ENCODE results near the gene LRMDA.

GRCh38 chr10:75693489-75693888 is 262.1 kb downstream of the LRMDA start:
- TF ChIP-seq CTCF (IDR thresholded peaks at IDR 0.05; ENCODE audit: extremely low read depth in 1 of 2, insufficient read depth in 1 of 2, low read depth in 1 of 2, low read length in 2 of 2) (no peak), MAX (IDR thresholded peaks at IDR 0.05; ENCODE audit: insufficient read depth, insufficient read length) (no peak), POLR2A (IDR thresholded peaks at IDR 0.05; ENCODE audit: low read depth, low read length) (no peak), EZH2 (IDR thresholded peaks at IDR 0.05; ENCODE audit: borderline replicate concordance, low read depth, low read length, severe bottlenecking) (no peak), GATA2 (IDR thresholded peaks at IDR 0.05; ENCODE audit: insufficient read depth, insufficient read length, low read depth, low read length) (no peak), MYC (IDR thresholded peaks at IDR 0.05; ENCODE audit: low read depth, low read length) (no peak), POLR2AphosphoS5 (IDR thresholded peaks at IDR 0.05; ENCODE audit: insufficient read depth, low read depth, low read length) (no peak)
